HuH-7.5 (cell line): ENCODE measurements around the gene MCAM.

Experiments used
- DNase-seq: peaks from one replicate; pipeline ENCODE4 v3.0.0; 2011; ENCODE audit warnings: low spot score

The MCAM gene

DNA sequence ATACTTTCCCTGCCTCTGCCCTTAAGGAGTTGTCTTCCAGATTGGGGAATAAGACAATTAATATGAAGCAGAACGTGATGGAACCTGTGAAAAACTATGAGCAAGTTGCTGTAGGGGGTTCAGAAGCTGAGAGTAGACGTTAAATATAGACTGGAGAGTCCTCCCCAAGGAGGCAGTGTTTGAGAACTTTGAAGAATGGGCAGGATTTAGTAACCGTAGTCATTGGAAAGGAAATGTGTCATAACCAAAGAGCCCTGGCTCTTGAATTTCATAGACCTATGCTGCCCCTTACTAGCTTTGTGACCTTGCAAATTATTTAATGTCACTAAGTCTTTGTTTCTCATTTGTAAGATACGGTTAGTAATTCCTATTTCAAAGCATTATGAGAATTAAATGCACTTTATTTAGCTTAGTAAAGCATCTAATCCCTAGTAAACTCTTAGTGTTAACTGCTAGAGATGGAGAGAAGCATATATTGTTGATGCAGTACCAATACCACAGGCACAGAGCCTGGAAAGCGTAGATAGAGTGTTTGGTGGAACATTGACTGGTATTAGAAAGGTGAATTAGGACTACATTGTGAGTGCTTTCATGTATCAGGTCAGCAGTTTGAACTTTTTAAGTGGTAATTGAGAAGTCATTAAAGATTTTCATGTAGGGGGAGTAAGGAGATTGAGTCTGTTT lies 54.1 kb downstream of the MCAM start:
- no peak for DNase-seq

DNA sequence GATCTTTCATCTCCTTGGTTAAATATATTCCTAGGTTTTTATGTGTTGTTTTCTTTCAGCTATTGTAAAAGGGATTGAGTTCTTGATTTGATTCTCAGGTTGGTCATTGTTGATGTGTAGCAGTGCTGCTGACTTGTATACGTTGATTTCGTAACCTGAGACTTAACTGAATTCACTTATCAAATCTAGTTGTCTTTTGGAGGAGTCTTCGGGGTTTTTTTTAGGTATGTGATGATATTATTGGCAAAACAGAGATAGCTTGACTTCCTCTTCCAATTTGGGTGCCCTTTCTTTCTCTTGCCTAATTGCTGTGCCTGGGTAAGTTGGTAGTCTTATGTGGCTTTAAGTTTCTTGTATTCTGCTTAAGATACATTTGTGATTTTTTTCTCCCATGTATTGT lies 57.9 kb downstream of the MCAM start:
- DNase-seq: no peak
